H1 (cell line): ENCODE results near the gene CWC25. TPM values are rescaled to one million over a fixed set of nuclear protein-coding genes. Genes with fewer than 3 reads are reported as not detected.
A peak's percentile ranks its signal among the peaks of the same experiment; 100 is the strongest.

Source experiments
- BRCA1 ChIP-seq: IDR thresholded peaks from 2 replicates; pipeline ENCODE4 v1.6.1; 2012; ENCODE audit warnings: low read depth, low read length, improper control_type of control experiment
- CBX5 ChIP-seq: fragments of 300-800, 300-1000 bp; sonication (generic); IDR thresholded peaks from 2 replicates; pipeline ENCODE4 v1.7.1; 2016; ENCODE audit warnings: antibody characterized with exemption, low read length, low read depth
- EP300 ChIP-seq, 2 experiments: IDR thresholded peaks; 1 replicate in 1 of 2; 2 replicates in 1 of 2; pipeline ENCODE4 v1.6.1; 2011 to 2012; ENCODE audit warnings: low read depth in 2 of 2, low read length in 2 of 2, mild to moderate bottlenecking in 2 of 2, borderline replicate concordance in 1 of 2, inconsistent platforms in 1 of 2, moderate library complexity in 1 of 2
- GABPA ChIP-seq: IDR thresholded peaks from 2 replicates; pipeline ENCODE4 v1.6.1; 2011; ENCODE audit warnings: mild to moderate bottlenecking, low read length, moderate library complexity, borderline replicate concordance; ENCODE audit not compliant: insufficient read depth
- KDM4A ChIP-seq: IDR thresholded peaks from one replicate; pipeline ENCODE4 v1.7.1; 2012; ENCODE audit warnings: low read depth, mild to moderate bottlenecking, moderate library complexity, low read length, inconsistent platforms; ENCODE audit not compliant: severe bottlenecking
- RFX5 ChIP-seq: IDR thresholded peaks from 2 replicates; pipeline ENCODE4 v1.6.1; 2011; ENCODE audit warnings: low read depth, low read length, improper control_type of control experiment, borderline replicate concordance
- RXRA ChIP-seq: IDR thresholded peaks from 2 replicates; pipeline ENCODE4 v1.6.1; 2011; ENCODE audit warnings: low read depth, mild to moderate bottlenecking, low read length, moderate library complexity; ENCODE audit not compliant: insufficient read depth
- SIRT6 ChIP-seq: IDR thresholded peaks from one replicate; pipeline ENCODE4 v1.7.1; 2012; ENCODE audit warnings: low read length, inconsistent platforms
- TCF12 ChIP-seq: IDR thresholded peaks from 2 replicates; pipeline ENCODE4 v1.6.1; 2011; ENCODE audit warnings: low read depth, mild to moderate bottlenecking, low read length
- polyA plus RNA-seq, 7 experiments: library from polyadenylated mRNA; depleted of rRNA in 3 of 7; stranded (reverse) in 5 of 7; unstranded in 2 of 7; fragments of >200 nt in 5 of 7; fragments of 200-250 nt in 2 of 7; gene quantifications; 1 replicate in 5 of 7; 2 replicates in 1 of 7; 4 replicates in 1 of 7; pipeline versions ENCODE4 v1.2.1 to v1.2.3, GENCODE V29; 2011 to 2013; ENCODE audit warnings: missing spikeins in 2 of 7, mixed read lengths in 2 of 7
- total RNA-seq: library from RNA; stranded (reverse); fragmentation: NEBNext Ultra II Directional; extraction: Animal tissue kit (Norgen Biotek cat#: 25700); gene quantifications from 2 replicates; pipeline ENCODE4 v1.2.1, GENCODE V29; 2021
- TF ChIP-seq, protein P1 (sequence below): fragments of 300-600 bp; sonication (generic); IDR thresholded peaks from 2 replicates; pipeline ENCODE4 v1.7.1; 2012; ENCODE audit warnings: low read length, moderate library complexity, mild to moderate bottlenecking, inconsistent platforms; ENCODE audit not compliant: insufficient replicate concordance

Gene CWC25
- total and polyA plus RNA-seq, 2 of the 8 experiments (the other 6 are each of a cell fraction or from before 2014, with no cell fraction given), result 11.1 to 13.1 TPM

DNA sequence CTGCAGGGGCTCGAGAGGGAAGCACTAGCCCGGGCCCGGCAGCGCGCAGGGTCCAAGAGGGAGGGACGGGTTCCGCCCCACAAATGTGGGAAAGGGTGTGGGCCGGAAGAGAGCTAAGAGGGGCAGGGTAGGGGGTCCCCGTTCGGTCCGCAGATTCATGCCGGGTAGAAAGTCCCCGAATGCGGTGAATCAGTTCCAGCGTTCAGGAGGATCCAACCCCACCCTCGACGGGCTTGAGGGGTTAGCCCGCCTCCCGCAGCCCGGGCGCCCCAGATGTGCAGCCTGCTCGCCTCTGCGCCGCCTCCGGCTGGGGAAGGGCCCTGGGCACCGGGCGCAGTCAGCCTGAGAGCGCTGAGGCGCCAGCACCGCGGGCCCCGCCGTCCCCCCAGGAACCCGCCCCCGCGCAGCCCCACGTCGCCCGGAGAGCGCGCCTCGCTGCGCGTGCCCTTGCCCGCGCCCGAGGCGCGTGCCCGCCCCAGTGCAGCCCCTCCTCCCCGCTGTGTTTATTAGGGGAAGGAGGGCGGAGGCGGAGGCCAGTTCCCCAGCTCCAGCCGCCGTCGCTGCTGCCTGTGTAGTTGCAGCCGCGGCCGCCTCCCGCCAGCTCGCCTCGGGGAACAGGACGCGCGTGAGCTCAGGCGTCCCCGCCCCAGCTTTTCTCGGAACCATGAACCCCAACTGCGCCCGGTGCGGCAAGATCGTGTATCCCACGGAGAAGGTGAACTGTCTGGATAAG is 44.6 kb upstream of the CWC25 start, which contains the start of gene LASP1 (continued):
- TF ChIP-seq, protein P1, sequence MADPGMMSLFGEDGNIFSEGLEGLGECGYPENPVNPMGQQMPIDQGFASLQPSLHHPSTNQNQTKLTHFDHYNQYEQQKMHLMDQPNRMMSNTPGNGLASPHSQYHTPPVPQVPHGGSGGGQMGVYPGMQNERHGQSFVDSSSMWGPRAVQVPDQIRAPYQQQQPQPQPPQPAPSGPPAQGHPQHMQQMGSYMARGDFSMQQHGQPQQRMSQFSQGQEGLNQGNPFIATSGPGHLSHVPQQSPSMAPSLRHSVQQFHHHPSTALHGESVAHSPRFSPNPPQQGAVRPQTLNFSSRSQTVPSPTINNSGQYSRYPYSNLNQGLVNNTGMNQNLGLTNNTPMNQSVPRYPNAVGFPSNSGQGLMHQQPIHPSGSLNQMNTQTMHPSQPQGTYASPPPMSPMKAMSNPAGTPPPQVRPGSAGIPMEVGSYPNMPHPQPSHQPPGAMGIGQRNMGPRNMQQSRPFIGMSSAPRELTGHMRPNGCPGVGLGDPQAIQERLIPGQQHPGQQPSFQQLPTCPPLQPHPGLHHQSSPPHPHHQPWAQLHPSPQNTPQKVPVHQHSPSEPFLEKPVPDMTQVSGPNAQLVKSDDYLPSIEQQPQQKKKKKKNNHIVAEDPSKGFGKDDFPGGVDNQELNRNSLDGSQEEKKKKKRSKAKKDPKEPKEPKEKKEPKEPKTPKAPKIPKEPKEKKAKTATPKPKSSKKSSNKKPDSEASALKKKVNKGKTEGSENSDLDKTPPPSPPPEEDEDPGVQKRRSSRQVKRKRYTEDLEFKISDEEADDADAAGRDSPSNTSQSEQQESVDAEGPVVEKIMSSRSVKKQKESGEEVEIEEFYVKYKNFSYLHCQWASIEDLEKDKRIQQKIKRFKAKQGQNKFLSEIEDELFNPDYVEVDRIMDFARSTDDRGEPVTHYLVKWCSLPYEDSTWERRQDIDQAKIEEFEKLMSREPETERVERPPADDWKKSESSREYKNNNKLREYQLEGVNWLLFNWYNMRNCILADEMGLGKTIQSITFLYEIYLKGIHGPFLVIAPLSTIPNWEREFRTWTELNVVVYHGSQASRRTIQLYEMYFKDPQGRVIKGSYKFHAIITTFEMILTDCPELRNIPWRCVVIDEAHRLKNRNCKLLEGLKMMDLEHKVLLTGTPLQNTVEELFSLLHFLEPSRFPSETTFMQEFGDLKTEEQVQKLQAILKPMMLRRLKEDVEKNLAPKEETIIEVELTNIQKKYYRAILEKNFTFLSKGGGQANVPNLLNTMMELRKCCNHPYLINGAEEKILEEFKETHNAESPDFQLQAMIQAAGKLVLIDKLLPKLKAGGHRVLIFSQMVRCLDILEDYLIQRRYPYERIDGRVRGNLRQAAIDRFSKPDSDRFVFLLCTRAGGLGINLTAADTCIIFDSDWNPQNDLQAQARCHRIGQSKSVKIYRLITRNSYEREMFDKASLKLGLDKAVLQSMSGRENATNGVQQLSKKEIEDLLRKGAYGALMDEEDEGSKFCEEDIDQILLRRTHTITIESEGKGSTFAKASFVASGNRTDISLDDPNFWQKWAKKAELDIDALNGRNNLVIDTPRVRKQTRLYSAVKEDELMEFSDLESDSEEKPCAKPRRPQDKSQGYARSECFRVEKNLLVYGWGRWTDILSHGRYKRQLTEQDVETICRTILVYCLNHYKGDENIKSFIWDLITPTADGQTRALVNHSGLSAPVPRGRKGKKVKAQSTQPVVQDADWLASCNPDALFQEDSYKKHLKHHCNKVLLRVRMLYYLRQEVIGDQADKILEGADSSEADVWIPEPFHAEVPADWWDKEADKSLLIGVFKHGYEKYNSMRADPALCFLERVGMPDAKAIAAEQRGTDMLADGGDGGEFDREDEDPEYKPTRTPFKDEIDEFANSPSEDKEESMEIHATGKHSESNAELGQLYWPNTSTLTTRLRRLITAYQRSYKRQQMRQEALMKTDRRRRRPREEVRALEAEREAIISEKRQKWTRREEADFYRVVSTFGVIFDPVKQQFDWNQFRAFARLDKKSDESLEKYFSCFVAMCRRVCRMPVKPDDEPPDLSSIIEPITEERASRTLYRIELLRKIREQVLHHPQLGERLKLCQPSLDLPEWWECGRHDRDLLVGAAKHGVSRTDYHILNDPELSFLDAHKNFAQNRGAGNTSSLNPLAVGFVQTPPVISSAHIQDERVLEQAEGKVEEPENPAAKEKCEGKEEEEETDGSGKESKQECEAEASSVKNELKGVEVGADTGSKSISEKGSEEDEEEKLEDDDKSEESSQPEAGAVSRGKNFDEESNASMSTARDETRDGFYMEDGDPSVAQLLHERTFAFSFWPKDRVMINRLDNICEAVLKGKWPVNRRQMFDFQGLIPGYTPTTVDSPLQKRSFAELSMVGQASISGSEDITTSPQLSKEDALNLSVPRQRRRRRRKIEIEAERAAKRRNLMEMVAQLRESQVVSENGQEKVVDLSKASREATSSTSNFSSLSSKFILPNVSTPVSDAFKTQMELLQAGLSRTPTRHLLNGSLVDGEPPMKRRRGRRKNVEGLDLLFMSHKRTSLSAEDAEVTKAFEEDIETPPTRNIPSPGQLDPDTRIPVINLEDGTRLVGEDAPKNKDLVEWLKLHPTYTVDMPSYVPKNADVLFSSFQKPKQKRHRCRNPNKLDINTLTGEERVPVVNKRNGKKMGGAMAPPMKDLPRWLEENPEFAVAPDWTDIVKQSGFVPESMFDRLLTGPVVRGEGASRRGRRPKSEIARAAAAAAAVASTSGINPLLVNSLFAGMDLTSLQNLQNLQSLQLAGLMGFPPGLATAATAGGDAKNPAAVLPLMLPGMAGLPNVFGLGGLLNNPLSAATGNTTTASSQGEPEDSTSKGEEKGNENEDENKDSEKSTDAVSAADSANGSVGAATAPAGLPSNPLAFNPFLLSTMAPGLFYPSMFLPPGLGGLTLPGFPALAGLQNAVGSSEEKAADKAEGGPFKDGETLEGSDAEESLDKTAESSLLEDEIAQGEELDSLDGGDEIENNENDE, result no peak
- TF ChIP-seq EP300 (IDR thresholded peaks at IDR 0.05; ENCODE audit: borderline replicate concordance in 1 of 2, low read depth in 2 of 2, low read length in 2 of 2), result no peak
- TF ChIP-seq TCF12, result no peak
- TF ChIP-seq KDM4A, result peak; percentile 47
- no peak for TF ChIP-seq CBX5
- TF ChIP-seq RFX5, result no peak
- no peak for TF ChIP-seq RXRA
- no peak for TF ChIP-seq BRCA1
- no peak for TF ChIP-seq GABPA
- TF ChIP-seq SIRT6, result no peak
